HG02870 (cell line): ENCODE data around the gene TINAGL1.

Experiments
- ATAC-seq: cut with Tn5 transposase; IDR thresholded peaks from one replicate; pipeline ENCODE4 v1.9.1; 2021; ENCODE audit warnings: mild to moderate bottlenecking, moderate library complexity; ENCODE audit not compliant: unreplicated experiment

TINAGL1 gene

DNA sequence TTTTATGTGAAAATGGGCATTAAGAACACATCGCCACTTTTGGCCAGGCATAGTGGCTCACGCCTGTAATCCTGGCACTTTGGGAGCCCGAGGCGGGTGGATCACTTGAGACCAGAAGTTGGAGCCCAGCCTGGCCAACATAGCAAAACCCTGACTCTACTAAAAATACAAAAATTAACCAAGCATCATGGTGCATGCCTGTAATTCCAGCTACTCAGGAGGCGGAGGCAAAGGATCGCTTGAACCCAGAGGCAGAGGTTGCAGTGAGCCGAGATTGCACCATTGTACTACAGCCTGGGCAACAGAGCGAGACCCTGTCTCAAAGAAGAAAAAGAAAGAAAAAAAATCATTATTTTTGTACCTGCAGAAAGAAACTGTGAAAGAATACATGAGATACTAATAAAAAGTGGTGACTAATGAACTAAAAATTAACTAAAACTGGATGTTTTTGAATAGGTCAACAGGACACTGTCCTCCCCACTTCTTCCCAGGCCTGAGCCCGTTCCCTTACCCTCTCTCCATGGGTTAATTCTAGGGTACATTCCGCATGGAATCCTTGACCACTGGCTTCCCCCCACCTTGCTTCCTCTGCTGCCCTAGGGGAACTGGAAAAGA lies 8.3 kb upstream of the TINAGL1 start:
- ATAC-seq: no peak

- ATAC-seq: no peak
Measured at GRCh38 chr1:31568895-31569595, 7.3 kb upstream of the TINAGL1 start.

GRCh38 chr1:31569596-31570173 lies 6.6 kb upstream of the TINAGL1 start:
- no peak for ATAC-seq

- no peak for ATAC-seq
Measured at GRCh38 chr1:31570228-31570627, 6.1 kb upstream of the TINAGL1 start.

- no peak for ATAC-seq
Measured at GRCh38 chr1:31570906-31571305, 5.4 kb upstream of the TINAGL1 start.

- no peak for ATAC-seq
Measured at GRCh38 chr1:31571340-31572295, 4.7 kb upstream of the TINAGL1 start.

GRCh38 chr1:31572323-31573104 lies 3.8 kb upstream of the TINAGL1 start:
- ATAC-seq: no peak

- ATAC-seq: no peak
Measured at GRCh38 chr1:31573261-31573660, 3.1 kb upstream of the TINAGL1 start.

- ATAC-seq: no peak
Measured at GRCh38 chr1:31574749-31575368, 1.5 kb upstream of the TINAGL1 start.

- no peak for ATAC-seq
Measured at GRCh38 chr1:31575369-31576140, 760 bp upstream of the TINAGL1 start.

DNA sequence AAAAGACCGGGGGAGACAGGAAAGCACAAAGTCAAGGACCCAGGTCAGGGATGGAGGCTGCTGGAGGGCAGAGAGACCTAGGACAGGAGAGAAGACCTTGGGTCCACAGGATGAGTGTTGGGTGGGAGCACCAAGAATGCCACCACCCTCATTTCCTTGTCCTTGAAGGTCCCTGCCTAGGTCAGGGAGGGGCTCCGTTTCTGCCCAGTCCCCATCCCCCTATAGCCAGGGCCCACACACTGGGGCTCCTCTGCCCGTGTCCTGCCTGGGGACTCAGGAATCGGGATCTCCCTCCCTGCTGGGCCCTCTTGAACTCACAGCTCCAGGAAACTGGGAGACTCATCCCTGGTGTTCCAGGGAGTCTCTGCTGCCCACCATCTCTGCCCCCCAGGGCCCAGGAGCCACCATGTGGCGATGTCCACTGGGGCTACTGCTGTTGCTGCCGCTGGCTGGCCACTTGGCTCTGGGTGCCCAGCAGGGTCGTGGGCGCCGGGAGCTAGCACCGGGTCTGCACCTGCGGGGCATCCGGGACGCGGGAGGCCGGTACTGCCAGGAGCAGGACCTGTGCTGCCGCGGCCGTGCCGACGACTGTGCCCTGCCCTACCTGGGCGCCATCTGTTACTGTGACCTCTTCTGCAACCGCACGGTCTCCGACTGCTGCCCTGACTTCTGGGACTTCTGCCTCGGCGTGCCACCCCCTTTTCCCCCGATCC lies 584 bp downstream of the TINAGL1 start:
- ATAC-seq: no peak

DNA sequence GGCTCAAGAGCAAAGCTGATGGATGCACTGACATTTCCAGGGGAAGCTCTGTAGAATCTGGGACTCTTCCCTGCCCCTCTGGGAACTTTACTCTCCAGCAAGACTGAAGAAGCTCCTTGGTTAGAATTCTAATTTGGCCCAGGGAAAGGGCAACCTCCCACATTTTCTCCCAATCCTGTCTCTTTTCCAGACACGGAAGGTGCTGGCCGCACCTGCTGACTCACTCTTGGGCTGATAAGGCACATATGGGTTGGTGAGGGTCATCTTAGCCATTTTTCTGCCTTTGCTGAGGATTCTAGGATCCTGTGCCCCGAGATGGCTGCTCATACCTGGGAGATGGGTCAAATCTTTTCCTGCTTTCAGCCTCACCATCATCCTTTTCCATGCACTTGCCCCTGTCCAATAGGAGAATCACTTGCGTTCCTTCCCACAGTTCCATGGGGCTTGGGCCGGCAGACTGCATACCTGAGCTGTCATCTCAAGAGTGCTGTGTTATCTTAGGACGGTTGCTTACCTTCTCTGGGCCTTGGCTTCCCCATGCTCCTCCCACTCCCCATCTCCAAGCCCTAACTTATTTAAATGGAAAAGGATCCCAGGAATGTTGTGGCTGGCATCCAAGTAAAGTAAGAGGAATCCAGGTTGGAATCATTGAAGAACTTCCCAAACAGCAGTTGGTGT lies 1.3 kb downstream of the TINAGL1 start:
- ATAC-seq: no peak

DNA sequence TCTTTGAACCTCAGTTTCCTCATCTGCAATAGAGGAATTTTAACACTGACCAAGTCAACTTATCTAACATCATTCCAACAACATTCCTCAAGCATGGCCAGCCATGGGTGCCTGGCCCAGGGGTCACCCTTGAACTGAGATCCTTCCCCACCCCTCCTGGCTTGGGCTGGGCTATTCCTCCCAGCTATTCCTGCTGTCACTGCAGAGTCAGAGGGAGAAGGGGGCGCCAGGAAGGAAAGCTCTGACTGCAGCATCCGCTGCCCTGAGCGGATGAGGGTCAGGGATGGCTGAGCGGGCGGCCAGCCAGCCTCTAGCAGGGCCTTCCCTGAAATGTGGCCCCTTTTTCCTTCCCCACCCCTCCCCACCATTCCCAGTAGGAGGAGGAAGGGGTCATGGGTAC lies 3.1 kb downstream of the TINAGL1 start:
- ATAC-seq: no peak

DNA sequence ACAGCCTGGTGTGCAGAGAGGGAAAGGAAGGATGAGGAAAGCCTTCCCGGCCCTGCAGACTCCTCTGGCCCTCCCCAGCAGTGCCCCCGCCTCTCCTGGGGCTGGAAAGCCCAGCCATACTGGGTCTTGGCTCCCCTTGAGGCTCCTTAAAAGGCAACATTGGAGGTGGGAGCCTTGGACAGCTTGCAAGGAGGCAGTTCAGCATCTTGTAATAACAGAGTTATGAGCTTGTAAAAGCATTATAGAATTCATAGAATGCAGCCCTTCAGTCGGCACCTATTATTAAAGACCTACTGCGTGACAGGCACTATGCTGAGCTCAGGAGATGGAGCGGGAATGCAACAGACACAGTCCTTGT lies 4.2 kb downstream of the TINAGL1 start:
- no peak for ATAC-seq

GRCh38 chr1:31580891-31581603 lies 4.7 kb downstream of the TINAGL1 start:
- ATAC-seq: no peak

DNA sequence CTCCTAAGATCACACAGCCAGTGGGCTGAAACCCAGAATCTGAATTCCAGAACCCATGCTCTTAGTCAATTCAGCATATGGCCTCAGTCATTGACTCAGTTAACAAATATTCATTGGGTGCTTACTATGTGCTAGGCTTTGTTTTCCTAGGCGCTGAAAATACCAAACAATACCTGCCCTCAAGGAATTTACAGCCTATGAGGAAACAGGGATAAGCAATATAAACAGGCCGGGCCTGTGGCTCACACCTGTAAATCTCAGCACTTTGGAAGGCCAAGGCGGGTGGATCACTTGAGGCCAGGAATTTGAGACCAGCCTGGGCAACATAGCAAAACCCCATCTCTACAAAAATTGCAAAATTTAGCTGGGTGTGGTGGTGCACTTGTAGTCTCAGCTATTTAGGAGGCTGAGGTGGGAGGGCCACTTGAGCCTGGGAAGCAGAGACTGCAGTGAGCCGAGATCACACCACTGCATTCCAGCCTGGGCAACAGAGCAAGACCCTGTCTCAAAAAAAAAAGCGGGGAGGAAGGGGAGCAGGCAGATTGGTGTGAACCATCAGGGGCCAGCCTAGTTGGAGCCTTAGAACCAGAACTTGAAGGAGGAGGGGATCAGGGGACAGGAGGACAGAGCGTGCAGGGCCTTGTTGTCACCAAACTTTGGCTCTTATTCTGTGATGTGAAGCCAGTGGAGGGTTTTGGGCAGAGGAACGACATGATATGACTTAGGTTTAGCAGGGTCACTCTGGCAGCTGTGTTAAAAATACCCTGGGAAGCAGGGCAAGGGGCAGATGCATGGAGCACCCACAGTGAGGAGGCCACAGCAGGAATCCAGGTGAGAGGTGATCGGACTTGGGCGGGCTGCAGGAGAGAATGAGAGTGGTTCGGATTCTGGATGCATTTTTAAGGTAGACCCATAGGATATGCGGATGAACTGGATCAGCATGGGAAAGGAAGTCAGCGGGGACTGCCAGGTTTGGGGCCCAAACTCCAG lies 5.8 kb downstream of the TINAGL1 start:
- ATAC-seq: no peak
